ENCODE results near the gene SLC66A2.

GRCh38 chr18:79979843-79980242 lies 28.4 kb upstream of the SLC66A2 start:
- TF ChIP-seq CTCF (IDR thresholded peaks at IDR 0.05): no peak
- no peak for TF ChIP-seq POLR2A (IDR thresholded peaks at IDR 0.05)

All from testis (tissue), 2 donors.